Gastroesophageal sphincter (tissue), 4 donors: ENCODE measurements around the gene ZNF138. TPM values are rescaled to one million over a fixed set of nuclear protein-coding genes. Genes with fewer than 3 reads are reported as not detected.
A peak's percentile ranks its signal among the peaks of the same experiment; 100 is the strongest.

Source experiments
- ATAC-seq: fragments of 150-250 bp; one replicate; pipeline ENCODE4 v1.9.1; 2016; ENCODE audit warnings: mild to moderate bottlenecking, moderate library complexity
- H3K27ac ChIP-seq, 4 donors: fragments of 200-600 bp; sonication (generic) in 3 of 4; 1 replicate in 3 of 4; 2 replicates in 1 of 4; pipeline ENCODE4 v1.5.1; 2016 to 2019
- H3K27me3 ChIP-seq: fragments of 200-600 bp; sonication (generic); one replicate; pipeline ENCODE4 v1.5.1; 2019
- H3K36me3 ChIP-seq, 2 donors: fragments of 200-600 bp; sonication (generic); one replicate each; pipeline ENCODE4 v1.5.1; 2019; ENCODE audit warnings: control low read depth in 1 of 2
- H3K4me1 ChIP-seq, 3 donors: fragments of 200-600 bp; sonication (generic); 1 replicate in 2 of 3; 2 replicates in 1 of 3; pipeline ENCODE4 v1.5.1; 2016 to 2019; ENCODE audit warnings: control low read depth in 2 of 3
- H3K4me3 ChIP-seq, 2 donors: fragments of 200-600 bp; sonication (generic); one replicate each; pipeline ENCODE4 v1.5.1; 2019; ENCODE audit warnings: mild to moderate bottlenecking in 1 of 2, moderate library complexity in 1 of 2
- H3K9me3 ChIP-seq, 3 donors: fragments of 200-600 bp; sonication (generic); one replicate each; pipeline ENCODE4 v1.5.1; 2017 to 2019; ENCODE audit warnings: control low read depth in 2 of 3
- EP300 ChIP-seq: sonication (generic); formaldehyde crosslinking; IDR thresholded peaks from one replicate; pipeline ENCODE4 v1.6.1; 2017; ENCODE audit warnings: antibody characterized with exemption, mild to moderate bottlenecking
- POLR2A ChIP-seq, 2 donors: fragments of 450-650 bp; IDR thresholded peaks; one replicate each; pipeline ENCODE4 v1.6.1; 2017; ENCODE audit warnings: antibody characterized with exemption in 2 of 2, mild to moderate bottlenecking in 2 of 2, moderate library complexity in 1 of 2
- POLR2AphosphoS5 ChIP-seq: sonication (generic); formaldehyde crosslinking; IDR thresholded peaks from one replicate; pipeline ENCODE4 v1.6.1; 2017; ENCODE audit warnings: antibody characterized with exemption
- WGBS, 2 donors: methylation state at CpG; one replicate each; pipeline ENCODE4 v1.1.5; 2018; ENCODE audit warnings: low coverage in 1 of 2; 5-methylcytosine and 5-hydroxymethylcytosine counted together
- total RNA-seq, 4 donors: library from RNA; depleted of rRNA; stranded (reverse); fragments of >200 nt; gene quantifications; one replicate each; pipeline ENCODE4 v1.1.0, GENCODE V29; 2016
- TF ChIP-seq, protein P1 (sequence below), 4 experiments: fragments of 200-600 bp in 2 of 4; fragments of 450-650 bp in 2 of 4; sonication (generic) in 1 of 4; IDR thresholded peaks; one replicate each; pipeline ENCODE4 v1.5.1; 2017 to 2019; ENCODE audit warnings: antibody characterized with exemption in 4 of 4, mild to moderate bottlenecking in 2 of 4, moderate library complexity in 2 of 4

ZNF138 gene
- total RNA-seq, 4 donors from 2014 or later, result 3.3 to 16.2 (median 6.7) TPM

GRCh38 chr7:64874562-64875250 lies 80.5 kb downstream of the ZNF138 start:
- peaks cover 12% of the 10 kb centered on the region for H3K27me3 ChIP-seq
- no peak overlapping the region for H3K27ac ChIP-seq
- ATAC-seq, result no peak
- 80% methylated on average over 3 of the region's 23 CpGs; no CpG with 5 or more reads in 1 of the 2 donors for WGBS, 2 donors
- no peak overlapping the region for H3K4me3 ChIP-seq
- H3K4me1 ChIP-seq, result peaks cover 0 to 11% (median 0%) of the 10 kb centered on the region in 3 donors
- H3K36me3 ChIP-seq, result no peaks in the 10 kb centered on the region
- TF ChIP-seq POLR2A (IDR thresholded peaks at IDR 0.05) (no peak), POLR2AphosphoS5 (no peak), EP300 (no peak)
- TF ChIP-seq, protein P1, sequence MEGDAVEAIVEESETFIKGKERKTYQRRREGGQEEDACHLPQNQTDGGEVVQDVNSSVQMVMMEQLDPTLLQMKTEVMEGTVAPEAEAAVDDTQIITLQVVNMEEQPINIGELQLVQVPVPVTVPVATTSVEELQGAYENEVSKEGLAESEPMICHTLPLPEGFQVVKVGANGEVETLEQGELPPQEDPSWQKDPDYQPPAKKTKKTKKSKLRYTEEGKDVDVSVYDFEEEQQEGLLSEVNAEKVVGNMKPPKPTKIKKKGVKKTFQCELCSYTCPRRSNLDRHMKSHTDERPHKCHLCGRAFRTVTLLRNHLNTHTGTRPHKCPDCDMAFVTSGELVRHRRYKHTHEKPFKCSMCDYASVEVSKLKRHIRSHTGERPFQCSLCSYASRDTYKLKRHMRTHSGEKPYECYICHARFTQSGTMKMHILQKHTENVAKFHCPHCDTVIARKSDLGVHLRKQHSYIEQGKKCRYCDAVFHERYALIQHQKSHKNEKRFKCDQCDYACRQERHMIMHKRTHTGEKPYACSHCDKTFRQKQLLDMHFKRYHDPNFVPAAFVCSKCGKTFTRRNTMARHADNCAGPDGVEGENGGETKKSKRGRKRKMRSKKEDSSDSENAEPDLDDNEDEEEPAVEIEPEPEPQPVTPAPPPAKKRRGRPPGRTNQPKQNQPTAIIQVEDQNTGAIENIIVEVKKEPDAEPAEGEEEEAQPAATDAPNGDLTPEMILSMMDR (IDR thresholded peaks at IDR 0.05), result no peak
- no peaks in the 10 kb centered on the region for H3K9me3 ChIP-seq

GRCh38 chr7:64875258-64875657 lies 81.0 kb downstream of the ZNF138 start:
- no peak overlapping the region for H3K4me3 ChIP-seq
- H3K27me3 ChIP-seq, result peaks cover 12% of the 10 kb centered on the region
- no peak overlapping the region for H3K27ac ChIP-seq
- H3K4me1 ChIP-seq, result peaks cover 0 to 11% (median 0%) of the 10 kb centered on the region in 3 donors
- H3K36me3 ChIP-seq, result no peaks in the 10 kb centered on the region
- 87 to 100% methylated on average over 1 to 3 of the region's 18 CpGs for WGBS, 2 donors
- no peaks in the 10 kb centered on the region for H3K9me3 ChIP-seq
- TF ChIP-seq POLR2A (IDR thresholded peaks at IDR 0.05) (no peak), EP300 (no peak), POLR2AphosphoS5 (no peak)
- TF ChIP-seq, protein P1 (IDR thresholded peaks at IDR 0.05), result no peak
- no peak for ATAC-seq

DNA sequence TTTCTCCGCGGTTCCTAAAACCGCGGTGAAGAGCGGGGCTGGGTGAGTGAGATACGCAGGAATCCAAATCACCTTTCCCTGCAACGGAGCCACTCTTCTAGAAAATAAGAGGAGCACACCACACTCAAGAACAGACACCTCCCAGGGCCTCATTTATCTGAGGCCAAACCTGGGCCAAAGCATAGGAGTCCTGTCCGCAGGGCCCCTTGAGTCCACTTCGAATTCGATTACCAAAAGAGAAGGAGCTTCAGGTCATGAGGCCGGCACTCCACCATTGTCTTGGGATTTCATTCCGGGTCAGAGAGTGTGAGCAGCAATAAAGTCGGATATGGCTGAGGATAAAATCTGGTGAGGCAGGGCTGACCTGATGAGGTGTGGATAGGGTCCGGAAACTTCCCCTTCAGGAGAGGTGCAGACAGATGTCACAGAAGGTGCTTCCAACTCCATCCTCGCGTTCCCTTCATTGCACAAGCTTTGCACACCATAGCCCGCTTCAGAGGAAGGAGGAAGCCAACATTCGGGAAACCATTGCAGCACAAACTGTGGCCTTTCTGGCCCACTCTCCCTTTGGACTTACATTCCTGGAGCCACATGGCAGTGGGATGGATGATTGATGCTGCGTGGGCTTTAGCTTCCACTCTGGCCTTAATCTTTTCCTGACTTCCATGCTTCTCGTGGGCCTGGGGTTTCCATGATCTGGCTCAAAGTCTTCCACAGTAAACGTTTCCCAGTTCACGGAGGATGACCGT lies 81.6 kb downstream of the ZNF138 start:
- H3K36me3 ChIP-seq, result no peaks in the 10 kb centered on the region
- peaks cover 0 to 11% (median 0%) of the 10 kb centered on the region in 3 donors for H3K4me1 ChIP-seq
- 88 to 94% methylated on average over 5 to 18 of the region's 23 CpGs for WGBS, 2 donors
- H3K27ac ChIP-seq, result no peak overlapping the region
- TF ChIP-seq, protein P1 (IDR thresholded peaks at IDR 0.05), result no peak
- TF ChIP-seq EP300 (no peak), POLR2A (IDR thresholded peaks at IDR 0.05) (no peak), POLR2AphosphoS5 (no peak)
- no peak overlapping the region for H3K4me3 ChIP-seq
- no peak for ATAC-seq
- H3K9me3 ChIP-seq, result no peaks in the 10 kb centered on the region
- peaks cover 12% of the 10 kb centered on the region for H3K27me3 ChIP-seq

DNA sequence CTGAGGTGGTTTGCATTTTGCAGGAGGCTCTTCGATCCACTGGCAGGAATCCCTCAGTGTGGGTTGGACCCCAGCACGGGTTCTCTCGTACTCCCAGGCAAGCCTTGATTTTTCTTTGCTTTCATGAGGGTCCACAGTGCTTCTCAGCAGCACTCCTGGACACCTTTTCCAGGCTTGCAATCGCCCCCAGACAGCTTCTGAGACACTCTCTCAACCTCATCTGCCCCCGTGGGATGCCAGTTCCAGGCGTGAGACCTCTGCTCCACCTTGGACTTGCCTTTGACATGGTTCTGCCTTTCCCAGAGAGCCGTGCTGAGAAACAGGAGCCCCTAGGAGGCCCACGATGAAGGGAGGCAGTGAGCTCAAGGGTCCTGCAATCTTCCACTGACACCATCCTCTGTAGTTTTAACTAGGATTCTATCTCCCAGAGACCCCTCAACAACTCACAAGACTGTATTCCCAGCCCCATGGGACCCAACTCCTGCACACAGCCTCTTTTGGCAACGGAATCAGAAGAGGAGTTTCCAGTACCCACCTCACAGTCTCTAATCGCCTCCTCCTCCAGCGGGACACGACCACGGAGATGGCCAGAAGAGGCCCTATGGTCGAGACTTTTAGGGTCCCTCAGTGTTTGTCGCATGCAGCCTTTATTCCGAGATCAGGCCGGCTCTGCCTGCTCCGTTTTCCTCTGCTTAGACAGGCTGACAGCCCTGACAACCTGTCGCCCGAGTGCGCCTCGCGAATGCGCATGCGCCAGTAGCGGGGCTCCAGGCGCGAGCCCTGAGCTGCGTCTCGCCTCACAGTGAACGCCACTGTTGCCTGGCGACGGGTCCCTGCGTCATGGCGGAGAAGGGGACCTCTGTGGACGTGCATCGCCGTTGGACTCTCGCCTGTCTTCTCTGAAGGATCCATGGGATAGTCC lies 82.8 kb downstream of the ZNF138 start:
- Histone ChIP-seq H3K27me3 (peaks cover 12% of the 10 kb centered on the region), H3K27ac (no peak overlapping the region), H3K4me1 (peaks cover 0 to 20% (median 0%) of the 10 kb centered on the region in 3 donors), H3K9me3 (no peaks in the 10 kb centered on the region), H3K4me3 (peak overlapping the region; percentile 13 to 46), H3K36me3 (no peaks in the 10 kb centered on the region)
- ATAC-seq, result peak; percentile 56
- TF ChIP-seq POLR2A (IDR thresholded peaks at IDR 0.05), result no peak
- TF ChIP-seq EP300, result no peak
- TF ChIP-seq, protein P1 (IDR thresholded peaks at IDR 0.05), result no peak
- TF ChIP-seq POLR2AphosphoS5, result no peak
- 7 to 77% methylated on average over 3 to 5 of the region's 39 CpGs for WGBS, 2 donors
